GM18502 (cell line): ENCODE data around the gene TRIM32.

Experiments
- ATAC-seq: cut with Tn5 transposase; IDR thresholded peaks from one replicate; pipeline ENCODE4 v1.9.1; 2021; ENCODE audit warnings: mild to moderate bottlenecking; ENCODE audit not compliant: unreplicated experiment, poor library complexity

Gene TRIM32

DNA sequence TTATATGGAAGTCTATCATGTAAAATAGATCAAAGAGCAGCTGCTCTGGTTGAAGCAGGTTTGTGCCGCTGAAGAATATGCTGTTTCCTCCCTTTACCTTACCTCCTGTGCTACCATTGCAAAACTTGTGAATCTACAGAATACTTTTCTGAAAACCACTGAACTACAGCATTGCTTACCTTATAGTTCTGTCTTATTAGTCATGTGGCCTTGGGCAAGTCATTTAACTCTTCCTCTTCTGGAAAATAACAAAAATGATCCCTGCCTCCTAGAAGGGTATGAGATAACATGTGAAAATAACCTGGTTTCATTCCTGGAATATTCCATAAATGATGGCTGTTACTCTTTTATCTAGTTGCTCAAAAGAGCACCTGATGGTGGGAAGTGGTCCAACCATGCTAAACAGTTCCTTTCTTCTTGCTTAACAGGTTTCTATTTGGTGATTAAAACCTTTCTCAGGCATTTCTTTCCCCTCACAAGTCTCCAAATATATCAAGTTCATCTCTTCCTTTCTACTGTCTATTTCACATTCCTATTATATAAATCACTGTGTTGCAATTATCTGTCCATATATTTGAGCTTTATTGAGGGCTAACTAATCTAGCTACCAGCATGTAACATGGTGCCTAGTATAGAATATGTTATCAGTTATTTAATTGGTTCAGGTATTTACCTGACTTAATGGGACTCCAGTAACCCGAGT lies 15.0 kb downstream of the TRIM32 start:
- ATAC-seq = no peak

DNA sequence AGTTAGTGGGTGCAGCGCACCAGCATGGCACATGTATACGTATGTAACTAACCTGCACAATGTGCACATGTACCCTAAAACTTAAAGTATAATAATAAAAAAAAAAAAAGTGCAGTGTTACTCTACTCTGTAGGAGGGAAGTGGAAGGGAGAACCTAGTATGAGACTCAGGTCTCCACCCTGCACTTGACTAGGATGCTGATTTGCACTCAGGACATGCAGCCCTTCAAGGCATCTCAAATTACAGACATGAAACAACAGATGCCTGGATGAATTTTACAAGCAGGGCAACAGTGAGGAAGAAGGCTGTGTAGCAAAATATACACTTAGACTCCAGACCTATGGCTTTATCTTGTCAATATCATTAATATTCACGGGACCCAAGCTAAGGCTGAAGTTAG lies 16.5 kb downstream of the TRIM32 start:
- ATAC-seq = no peak

DNA sequence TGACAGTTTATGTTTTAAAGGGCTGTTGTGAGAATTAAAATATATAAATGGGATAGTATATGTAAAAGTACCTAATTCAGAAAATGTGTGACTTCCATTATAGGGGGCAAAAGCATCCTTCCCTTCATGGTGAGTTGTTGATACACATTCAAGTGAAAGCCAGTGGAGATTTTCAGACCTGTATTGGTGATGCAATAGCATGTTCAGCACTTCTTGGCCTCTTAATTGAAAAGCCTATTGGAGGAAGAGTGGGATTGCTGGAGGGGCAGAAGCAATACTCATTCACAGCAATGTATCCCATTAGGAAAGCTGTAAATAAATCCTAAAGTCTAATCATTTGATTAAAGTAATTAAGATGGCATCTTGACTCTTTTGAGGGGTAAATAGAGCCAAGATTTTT lies 17.4 kb downstream of the TRIM32 start:
- no peak for ATAC-seq

DNA sequence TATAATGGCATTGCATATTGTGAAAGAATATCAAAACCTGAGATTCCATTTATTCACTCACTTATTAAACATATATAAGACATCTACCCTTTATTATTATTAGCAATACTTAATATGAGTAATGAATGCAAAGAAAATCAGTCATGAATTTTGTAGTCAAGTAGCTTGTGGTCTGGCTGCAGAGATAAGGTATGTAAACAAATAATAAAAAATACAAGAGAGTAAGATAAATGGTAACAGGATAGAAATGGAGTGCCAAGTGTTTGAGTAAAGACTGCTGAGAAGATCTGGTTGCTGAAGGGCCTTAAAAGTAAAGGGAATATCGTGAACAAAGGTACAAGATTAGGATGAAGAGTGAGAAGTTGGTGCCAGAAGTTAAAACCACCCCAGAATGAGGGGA lies 18.4 kb downstream of the TRIM32 start:
- ATAC-seq = no peak

DNA sequence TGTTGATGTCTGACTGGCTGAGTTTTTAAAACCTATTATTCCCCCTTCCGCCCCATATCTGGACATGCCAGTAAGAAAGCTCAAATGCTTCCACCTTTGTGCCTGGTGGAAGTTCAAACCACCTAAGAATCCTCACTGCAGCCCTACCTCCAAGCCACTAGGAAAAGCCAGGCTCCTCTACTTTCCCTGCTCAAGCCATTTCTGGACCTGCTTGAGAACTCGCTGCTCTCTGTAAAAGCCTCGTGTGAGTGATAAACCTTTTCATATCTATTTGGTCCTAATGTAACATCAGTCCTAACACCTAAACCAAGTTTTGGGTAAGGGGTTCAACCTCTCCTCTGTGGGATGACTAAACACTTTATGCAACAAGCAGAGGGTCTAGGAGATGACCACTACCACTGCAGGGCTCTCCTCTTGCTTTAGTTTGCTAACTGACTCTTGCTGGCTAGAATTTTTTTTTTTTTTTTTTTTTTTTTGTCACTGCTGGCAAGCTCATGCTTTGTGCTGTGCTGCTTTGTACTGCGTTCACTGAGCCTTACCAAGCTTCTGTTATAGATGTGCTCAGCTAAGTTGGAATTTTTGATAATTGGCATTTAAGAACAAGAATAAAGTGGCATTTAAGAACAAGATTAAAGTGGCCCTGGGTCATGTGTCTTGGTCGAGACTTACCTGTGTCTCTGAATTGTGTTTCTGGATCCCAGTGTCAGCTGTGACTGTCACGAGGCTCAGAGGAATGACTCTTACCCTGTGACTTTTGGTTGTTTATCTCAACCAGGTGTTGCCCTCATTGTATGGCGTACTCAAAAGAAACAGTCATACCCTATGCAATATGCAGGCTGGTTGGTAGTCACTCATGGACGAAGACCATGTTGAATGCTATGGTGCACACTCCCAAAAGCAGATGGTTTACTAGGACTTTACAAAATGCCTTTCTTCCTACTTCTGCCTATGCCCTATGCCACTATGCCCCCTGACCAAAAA lies 19.5 kb downstream of the TRIM32 start:
- ATAC-seq = no peak

DNA sequence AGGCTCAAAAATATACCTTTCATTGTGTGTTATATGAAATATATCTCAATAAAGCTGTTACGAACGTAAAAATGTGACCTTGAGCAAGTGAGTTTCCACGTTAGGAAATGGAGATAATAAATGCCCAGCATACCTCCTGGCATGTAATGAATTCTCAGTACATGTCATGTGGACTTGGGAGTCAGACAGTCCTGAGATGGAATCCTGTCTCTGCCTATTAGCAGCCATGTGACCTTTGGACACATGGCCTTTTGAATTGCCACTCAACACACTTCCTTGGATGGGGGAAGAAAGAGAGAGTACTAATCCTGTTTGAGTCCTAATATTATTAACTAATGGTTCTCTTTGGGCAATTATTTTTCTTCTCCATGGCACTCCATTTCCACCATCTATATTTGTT lies 25.7 kb downstream of the TRIM32 start:
- no peak for ATAC-seq

DNA sequence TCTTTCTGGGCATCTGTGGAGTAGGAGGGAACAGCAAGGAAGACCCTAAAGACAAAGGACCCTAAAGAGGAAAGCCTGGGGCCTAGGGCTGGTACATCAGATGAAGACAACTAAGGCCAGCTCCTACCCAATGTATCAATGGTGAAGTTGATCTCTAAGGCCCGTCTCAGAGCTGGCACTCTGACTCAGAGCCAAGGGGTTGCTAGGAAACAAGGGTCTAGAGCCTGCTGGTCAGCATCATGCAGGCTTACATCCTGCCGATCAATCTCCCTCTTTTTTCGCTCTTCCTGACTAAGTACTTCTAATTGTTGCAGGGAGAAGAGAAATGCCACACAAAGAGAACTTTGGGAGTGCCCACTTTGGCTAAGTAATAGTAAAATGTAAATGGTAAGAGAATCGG lies 26.2 kb downstream of the TRIM32 start:
- ATAC-seq = no peak

DNA sequence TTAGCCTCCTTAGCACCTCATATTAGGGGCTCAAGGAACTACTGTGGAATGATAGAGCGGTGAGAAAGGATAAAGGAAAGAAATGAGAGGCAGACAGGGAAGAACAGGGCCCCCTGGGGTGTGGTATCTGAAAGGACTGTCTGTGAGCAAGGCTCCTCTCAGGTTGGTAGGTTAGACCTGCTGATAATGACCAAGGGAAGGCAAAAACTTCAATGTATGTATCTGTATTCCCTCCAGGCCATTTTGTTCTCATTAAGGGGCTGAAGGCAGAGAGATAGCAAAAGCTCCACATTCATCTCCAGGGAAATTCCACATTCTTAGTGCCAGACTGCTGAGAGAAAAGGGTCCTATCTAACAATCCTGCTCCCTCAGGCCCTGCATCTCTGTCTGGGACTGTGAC lies 28.6 kb downstream of the TRIM32 start:
- ATAC-seq = no peak

DNA sequence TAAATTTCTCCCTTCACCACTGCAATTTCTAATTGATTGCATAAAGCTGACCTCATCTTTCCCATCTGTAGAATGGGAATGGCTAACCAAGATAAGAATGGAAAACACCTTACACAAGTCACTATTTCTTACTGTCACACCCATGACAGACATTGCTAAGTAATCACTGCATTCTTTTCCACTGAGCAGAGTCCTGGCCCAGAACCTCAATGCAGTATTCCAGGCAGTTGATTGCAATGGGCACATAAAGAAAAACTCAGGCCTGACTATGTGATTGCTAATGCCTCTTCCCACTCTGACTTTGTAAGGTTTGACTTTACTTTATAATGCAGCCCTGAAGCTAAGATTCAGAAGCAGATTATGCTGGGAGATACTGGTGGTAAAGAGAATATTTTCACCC lies 29.3 kb downstream of the TRIM32 start:
- ATAC-seq = no peak

DNA sequence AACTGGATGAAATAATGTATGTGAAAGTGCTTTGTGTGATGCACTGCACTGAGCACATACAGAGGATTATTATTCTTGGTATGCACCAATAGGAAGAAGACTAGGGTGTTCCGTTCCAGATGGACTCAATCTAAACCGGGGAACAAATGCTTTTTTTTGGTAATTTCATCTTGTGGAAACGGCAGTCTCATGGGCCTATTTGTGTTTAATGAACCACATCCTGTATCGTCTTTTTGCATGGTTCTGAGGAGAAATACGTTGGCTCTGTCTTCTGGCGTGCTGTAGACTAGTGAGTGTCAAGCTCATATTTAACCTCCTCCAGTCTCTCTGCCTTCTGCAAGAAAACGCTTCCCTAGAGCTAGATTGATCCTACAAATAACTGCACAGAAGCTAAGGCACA lies 30.0 kb downstream of the TRIM32 start:
- no peak for ATAC-seq

DNA sequence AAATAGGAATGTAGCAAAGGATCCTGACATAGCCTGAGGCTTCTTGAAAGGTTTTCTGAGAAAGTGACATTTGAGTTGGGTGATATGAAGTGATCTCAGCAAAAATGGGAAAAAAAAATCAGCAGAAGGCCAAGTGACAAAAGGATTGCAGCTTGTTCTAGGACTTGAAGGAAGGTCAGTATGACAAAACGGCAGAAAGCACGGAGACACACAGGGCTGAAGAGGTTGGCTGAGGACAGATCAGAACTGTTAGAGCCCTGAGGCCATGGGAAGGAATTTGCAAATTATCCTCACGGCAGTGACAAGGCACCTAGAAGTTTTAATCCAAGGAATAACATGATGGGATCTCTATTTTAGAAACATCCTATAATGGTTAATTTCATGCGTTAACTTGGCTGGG lies 31.0 kb downstream of the TRIM32 start:
- ATAC-seq = no peak

DNA sequence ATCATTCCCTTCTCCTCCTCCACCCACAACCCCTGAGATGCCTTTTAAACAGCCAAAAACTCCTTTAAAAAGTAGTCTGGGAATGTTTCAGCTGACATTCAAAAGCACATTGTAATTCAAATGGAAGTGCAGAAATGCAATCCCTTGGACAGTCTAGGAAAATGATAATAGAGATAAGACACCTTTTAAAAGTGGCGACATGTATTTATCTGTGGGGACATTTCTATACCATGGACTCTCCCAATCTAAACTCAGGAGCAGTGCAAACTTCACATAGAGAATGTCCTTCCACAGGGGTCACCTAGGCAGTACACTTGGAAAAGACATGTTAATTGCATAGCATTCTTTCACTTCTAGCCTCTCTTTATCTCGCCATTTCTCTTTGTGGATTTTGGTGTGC lies 33.0 kb downstream of the TRIM32 start:
- ATAC-seq = no peak

DNA sequence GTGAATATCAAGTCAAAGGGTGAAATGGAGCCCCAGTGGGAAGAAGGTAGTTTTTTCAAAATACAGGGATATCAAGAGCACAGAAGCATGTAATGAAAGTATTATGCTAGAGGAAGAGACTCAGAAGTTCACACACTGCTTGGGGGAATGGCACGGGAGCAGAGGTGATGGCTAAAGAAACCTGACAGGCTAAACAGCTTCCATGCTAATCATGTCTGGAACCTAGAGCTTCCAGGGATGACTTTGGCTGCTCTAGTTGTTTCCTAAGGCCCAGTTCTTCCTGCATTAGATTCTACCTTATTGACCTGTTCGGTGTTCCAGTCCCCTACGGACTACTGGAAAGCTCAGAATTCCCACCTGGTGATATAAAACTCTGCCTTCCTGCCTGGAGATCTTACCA lies 34.3 kb downstream of the TRIM32 start:
- no peak for ATAC-seq

DNA sequence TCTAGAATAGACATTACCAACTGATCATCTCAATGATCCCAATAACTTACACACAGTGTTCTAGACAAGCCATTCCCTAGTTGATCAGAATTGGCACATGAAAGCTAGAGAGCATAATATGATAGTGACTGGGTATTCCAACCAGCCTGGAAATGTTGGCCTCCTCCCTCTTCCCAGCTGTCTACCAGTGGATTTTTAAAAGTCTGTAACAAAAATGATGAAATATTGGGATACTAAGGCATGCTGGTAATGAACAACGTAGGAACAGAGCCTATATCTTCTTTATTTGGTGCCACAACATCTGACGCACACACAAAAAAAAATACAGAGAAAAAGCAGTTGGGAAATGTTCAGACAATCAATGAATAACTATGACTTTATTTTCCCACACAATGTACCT lies 34.8 kb downstream of the TRIM32 start:
- ATAC-seq = no peak

DNA sequence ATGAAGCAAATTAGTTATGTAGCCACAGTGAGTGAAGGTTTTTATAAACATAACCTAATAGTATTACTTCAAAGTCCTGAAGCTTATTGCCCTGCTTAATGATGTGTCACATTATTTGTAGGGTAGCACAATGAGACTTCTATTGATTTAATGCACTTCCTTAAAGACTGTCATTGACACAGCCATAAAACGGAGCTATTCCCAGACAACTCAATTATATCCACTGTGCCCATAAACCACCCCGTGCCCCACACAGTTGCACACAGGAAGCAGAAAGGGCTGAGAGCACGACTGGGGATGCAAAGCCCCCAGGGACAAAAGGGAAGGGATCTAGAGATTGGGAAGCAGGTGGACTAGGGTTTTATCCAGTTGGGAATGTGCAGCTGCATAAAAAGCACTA lies 37.0 kb downstream of the TRIM32 start:
- ATAC-seq = no peak

DNA sequence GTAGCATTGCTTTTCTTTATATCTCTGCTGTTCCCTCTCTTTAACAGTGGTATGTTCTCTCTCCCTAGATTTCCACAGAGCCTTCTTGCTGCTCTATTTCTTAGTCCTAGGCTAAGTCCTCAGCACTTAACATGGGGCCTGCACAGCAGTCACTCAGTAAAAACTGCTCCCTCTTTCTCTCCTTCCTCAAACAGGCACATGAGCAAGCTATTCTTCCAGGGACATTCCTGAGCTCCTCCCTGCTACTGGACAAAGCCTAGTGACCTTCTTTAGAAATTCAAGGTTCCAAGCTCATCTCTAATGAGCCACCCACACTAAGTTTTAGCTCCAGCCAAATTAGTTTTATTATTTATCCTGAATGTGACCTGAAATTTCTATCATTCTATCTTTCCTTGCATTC lies 39.5 kb downstream of the TRIM32 start:
- no peak for ATAC-seq

DNA sequence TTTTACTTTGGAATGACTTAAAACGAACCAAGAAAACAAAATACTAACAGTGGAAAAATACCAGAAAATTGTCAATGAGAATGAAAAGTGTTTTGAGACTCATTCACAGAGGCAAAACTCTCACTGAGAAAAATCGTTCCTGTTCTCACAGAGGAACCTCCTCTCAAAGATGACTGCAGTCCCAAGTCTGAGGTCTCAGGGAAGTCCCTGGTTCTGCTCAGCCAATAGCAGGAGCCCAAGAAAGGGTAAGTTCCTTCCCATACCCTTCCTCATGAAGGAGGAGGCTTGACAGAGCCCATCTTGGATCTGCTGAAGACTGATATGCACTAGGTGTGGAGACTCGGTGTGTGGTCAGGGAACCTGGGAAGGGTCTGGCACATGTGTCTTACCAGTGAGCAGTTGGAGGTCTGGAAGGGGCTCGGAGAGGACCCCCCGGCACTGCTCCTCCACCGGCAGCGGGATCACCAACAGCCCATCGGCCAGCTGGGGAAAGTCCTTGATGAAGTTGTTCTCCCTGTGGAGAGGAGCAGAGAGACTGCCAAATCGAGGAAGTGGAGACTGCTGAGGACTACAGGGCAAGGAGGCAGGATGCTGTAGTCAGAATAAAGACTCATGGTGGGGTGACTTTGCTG lies 46.0 kb downstream of the TRIM32 start:
- no peak for ATAC-seq

DNA sequence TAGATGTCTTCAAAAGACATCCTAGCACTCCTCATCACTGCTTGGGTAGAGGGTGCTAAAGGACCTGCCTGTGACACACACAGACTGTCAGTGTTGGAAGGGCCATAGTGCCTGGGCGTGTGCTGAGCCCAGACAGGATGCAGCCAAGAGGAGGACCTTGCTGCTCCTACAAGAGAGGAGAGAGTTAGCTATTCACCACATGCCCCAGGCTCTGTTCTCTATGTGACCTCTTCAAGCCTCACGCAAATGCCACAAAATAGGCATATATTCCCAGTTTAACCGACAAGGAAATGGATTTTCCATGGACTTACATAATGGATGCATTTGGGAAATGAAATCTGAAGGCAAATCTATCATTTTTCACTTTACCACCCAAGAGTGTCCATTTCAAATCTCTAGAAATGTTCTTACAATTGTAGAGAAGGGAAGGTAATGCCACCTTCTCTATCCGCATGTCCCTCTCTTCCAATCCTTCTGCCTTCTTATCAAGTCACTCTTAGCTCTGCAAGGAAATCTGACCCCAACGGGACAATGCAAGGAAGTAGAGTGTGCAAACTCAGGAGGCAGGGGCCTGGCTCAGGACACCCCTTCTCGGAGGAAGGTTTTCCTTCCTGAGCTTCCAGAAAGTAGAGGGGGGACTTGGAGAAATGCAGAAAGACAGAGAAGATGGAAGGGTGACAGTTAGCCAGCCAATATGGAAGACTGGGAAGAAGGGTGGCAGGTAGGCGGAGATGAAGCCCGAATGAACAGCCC lies 49.5 kb downstream of the TRIM32 start:
- ATAC-seq = no peak

DNA sequence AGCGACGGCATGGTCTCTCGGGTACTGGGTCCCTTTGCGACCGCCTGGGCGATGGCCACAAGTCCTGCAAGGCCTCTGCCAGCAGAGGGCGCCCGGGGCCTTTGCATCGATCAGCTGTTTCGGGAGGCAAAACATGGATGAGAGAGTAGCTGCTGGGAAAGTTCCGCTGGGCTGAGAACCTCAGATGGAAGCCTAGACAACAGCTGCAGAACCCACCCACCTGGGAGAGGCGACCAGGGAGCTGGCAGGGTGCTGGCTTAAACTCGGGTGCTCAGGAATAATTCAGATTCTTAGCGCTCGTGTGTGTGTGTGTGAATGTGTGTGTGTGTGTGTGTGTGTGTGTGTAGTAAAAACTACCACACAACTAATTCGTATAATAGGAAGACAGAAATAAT lies 50.0 kb downstream of the TRIM32 start:
- ATAC-seq = peak; percentile 76

DNA sequence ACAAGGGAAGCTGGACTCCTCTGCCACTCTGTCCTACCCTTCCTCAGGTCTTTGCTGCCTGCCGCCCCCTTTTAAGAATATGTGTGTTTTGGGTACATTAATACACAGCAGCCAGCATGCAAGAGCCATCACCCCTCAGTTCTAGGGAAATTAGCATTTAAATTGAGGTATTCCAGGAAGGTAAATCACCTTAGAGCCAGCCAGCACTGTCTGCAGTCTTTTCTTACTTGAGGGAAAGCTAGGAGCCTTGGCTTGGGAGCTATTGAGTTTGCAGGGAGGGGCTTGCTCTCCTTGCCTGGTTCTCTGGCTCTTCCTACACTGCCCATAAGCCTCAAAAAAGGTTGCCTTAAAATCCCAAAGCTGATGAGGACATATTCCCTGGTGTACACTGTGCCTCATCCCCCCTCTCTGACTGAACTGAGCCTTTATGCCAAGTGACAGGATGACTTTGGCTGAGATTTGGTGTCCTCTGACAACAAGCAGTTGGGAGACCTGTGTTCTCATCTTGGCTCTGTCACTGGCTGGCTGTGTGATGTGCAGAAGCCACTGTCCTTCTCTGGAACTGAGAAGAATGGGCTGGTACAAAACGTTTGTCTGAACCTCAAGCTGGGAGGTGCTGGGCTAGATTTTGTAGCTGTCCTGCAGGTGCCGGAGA lies 54.1 kb downstream of the TRIM32 start:
- no peak for ATAC-seq
